Measurements from ENCODE around the gene ZNF335.
"Not testable (repeated sequence)": the region's sequence is repeated elsewhere in the genome, so short reads cannot be mapped to it uniquely, and the experiment has no call there.

ZNF335 gene

DNA sequence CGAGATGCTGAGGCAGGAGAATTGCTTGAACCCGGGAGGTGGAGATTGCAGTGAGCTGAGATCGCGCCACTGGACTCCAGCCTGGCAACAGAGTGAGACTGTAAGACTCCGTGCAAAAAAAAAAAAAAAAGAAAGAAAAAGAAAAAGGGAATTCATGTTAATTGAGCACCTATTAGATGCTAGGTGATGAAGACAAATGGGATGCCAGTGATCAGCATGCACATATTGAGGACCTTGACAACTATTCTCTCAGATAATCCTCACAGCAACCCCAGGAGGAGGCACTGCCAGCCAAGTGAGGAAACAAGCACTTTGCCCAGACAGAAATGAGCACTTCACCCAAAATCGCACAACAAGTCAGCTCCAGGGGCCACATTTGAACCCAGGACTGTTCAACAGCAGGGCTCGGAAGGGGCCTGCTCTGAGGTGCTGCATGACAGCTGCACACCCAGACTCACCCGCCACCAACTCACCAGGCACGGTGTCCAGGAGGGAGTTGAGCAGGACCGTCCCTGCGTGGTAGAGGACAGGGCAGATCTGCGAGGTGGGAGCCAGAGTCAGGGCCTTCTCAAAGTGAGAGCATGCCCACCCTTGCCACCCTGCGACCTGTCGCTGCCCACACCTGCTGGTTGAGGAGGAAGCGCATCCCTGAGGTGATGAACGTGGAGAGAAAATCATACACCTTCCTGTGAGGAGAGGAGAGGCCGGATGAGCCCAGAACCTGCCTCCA is 64.6 kb downstream of the ZNF335 start:
- H3K4me1 ChIP-seq (ENCODE audit: insufficient read depth, poor library complexity, severe bottlenecking), result peaks cover 24% of the 10 kb centered on the region
- TF ChIP-seq, protein P1, sequence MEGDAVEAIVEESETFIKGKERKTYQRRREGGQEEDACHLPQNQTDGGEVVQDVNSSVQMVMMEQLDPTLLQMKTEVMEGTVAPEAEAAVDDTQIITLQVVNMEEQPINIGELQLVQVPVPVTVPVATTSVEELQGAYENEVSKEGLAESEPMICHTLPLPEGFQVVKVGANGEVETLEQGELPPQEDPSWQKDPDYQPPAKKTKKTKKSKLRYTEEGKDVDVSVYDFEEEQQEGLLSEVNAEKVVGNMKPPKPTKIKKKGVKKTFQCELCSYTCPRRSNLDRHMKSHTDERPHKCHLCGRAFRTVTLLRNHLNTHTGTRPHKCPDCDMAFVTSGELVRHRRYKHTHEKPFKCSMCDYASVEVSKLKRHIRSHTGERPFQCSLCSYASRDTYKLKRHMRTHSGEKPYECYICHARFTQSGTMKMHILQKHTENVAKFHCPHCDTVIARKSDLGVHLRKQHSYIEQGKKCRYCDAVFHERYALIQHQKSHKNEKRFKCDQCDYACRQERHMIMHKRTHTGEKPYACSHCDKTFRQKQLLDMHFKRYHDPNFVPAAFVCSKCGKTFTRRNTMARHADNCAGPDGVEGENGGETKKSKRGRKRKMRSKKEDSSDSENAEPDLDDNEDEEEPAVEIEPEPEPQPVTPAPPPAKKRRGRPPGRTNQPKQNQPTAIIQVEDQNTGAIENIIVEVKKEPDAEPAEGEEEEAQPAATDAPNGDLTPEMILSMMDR (IDR thresholded peaks at IDR 0.05; ENCODE audit: poor library complexity, severe bottlenecking), result no peak
- H3K27ac ChIP-seq (ENCODE audit: poor library complexity, severe bottlenecking), result no peak overlapping the region
- ATAC-seq (ENCODE audit: low read depth) (no peak), DNase-seq (ENCODE audit: low spot score) (no peak)
- H3K9me3 ChIP-seq (ENCODE audit: severe bottlenecking), result no peaks in the 10 kb centered on the region
- H3K27me3 ChIP-seq (ENCODE audit: insufficient read depth, poor library complexity, severe bottlenecking), result no peaks in the 10 kb centered on the region
- no peaks in the 10 kb centered on the region for H3K36me3 ChIP-seq (ENCODE audit: low read depth)
- no peak overlapping the region for H3K4me3 ChIP-seq (ENCODE audit: severe bottlenecking)

DNA sequence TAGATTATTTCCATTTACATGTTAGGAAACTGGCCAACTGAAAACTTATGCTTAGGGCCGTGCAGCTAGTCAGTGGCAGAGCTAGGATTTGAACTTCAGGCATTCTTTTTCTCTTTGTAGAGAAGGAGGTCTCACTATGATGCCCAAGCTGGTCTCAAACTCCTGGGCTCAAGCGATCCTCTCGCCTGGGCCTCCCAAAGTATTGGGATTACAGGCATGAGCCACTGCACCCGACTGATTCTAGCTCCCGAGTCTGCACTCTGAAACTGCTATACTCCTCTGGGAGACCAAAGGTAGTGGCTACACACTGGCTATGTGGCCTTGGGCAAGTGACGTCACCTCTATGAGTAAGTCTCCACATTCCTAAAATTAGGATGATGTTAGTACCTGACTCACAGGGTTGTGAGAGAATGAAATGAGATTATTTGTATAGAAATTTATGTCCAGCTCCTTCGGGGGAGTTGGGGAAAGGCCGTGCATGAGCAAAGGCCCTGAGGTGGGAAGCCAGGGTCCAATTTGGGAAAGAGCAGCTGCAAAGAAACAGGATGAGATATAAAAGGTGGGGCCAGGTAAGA is 66.4 kb downstream of the ZNF335 start:
- Histone ChIP-seq H3K4me1 (ENCODE audit: insufficient read depth, poor library complexity, severe bottlenecking) (peaks cover 10% of the 10 kb centered on the region), H3K27me3 (ENCODE audit: insufficient read depth, poor library complexity, severe bottlenecking) (no peaks in the 10 kb centered on the region), H3K27ac (ENCODE audit: poor library complexity, severe bottlenecking) (peak overlapping the region; percentile 8), H3K9me3 (ENCODE audit: severe bottlenecking) (no peaks in the 10 kb centered on the region), H3K4me3 (ENCODE audit: severe bottlenecking) (no peak overlapping the region), H3K36me3 (ENCODE audit: low read depth) (no peaks in the 10 kb centered on the region)
- peak; percentile 94 for ATAC-seq (ENCODE audit: low read depth)
- DNase-seq (ENCODE audit: low spot score), result peak; percentile 93
- TF ChIP-seq, protein P1 (IDR thresholded peaks at IDR 0.05; ENCODE audit: poor library complexity, severe bottlenecking), result no peak

DNA sequence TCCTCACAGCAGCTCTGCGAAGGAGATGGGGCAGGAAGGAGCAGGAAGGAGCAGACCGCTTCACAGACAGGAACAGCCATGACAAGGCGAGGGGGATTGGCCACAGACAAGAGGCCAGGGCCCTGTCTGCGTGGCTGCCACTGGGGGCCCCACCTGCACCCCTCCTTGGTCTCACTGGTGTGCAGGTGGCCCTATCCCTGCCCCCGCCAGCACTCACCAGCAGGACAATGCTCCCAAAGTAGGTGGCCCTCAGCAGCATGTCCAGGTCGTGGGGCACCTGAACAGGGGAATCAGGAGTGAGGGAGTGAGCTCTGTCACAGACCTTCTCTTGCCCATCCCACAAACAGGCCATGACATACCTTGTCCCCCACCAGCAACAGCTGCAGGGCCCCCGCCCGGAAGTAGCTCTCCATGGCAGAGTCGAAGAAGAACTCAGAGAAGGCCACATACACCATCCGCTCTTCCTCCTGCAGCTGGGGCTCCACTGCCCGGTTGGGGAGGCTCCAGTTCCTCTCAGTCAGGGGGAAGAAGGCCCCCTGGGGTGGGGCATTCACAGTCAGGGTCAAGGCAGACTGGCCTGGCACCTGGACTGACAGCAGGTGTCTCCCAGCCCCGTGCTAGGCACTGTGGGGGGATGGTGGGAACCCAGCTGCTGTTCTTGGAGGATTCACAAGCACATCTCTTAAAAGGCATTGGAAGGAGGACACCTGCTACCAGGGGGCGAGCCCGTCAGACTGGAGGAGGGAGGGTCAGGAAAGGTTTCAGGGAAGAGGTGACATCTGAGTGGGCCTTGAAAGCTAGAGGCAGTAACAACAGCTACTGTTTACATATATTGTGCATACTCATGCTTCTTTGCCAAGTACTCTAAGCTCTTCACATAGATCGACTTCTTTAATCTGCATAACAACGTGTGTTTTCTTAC is 67.2 kb downstream of the ZNF335 start:
- no peak overlapping the region for H3K27ac ChIP-seq (ENCODE audit: poor library complexity, severe bottlenecking)
- TF ChIP-seq, protein P1 (IDR thresholded peaks at IDR 0.05; ENCODE audit: poor library complexity, severe bottlenecking), result no peak
- H3K4me3 ChIP-seq (ENCODE audit: severe bottlenecking), result no peak overlapping the region

DNA sequence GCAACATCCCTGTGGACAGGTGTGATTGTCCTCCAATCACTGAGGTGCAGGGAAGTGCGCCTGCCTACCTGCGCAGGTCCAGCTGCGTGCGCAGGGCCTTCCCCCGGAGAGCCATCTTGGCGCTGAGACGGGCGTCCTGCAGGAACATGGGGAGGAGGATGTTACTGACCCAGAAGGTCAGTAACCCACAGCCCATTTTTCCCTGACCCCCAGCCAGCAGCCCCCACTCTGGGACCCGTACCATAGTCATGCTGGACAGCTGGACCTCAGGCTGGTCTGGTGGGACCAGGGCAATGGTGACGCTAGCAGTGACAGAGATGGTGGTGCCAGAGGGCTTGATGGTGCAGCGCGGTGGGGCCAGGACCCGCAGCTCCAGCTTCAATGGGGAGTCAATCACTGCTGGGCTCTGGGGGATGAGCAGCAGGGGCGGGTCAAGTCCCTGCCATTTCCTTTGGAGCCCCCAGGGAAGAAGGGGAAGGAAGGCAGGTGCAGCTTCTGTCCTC is 69.8 kb downstream of the ZNF335 start:
- Histone ChIP-seq H3K36me3 (ENCODE audit: low read depth) (peaks cover 8% of the 10 kb centered on the region), H3K27ac (ENCODE audit: poor library complexity, severe bottlenecking) (no peak overlapping the region), H3K9me3 (ENCODE audit: severe bottlenecking) (no peaks in the 10 kb centered on the region), H3K4me3 (ENCODE audit: severe bottlenecking) (no peak overlapping the region), H3K4me1 (ENCODE audit: insufficient read depth, poor library complexity, severe bottlenecking) (peaks cover 10% of the 10 kb centered on the region), H3K27me3 (ENCODE audit: insufficient read depth, poor library complexity, severe bottlenecking) (no peaks in the 10 kb centered on the region)
- DNase-seq (ENCODE audit: low spot score) (no peak), ATAC-seq (ENCODE audit: low read depth) (no peak)
- TF ChIP-seq, protein P1 (IDR thresholded peaks at IDR 0.05; ENCODE audit: poor library complexity, severe bottlenecking), result no peak

More for the DNA sequence above, 67.2 kb downstream of the ZNF335 start:
- H3K36me3 ChIP-seq (ENCODE audit: low read depth), result no peaks in the 10 kb centered on the region
- ATAC-seq (ENCODE audit: low read depth), result peak; percentile 1; the same call in 2 of the 3 replicates
- no peak for DNase-seq (ENCODE audit: low spot score)
- H3K4me1 ChIP-seq (ENCODE audit: insufficient read depth, poor library complexity, severe bottlenecking), result peaks cover 10% of the 10 kb centered on the region
- no peaks in the 10 kb centered on the region for H3K27me3 ChIP-seq (ENCODE audit: insufficient read depth, poor library complexity, severe bottlenecking)
- no peaks in the 10 kb centered on the region for H3K9me3 ChIP-seq (ENCODE audit: severe bottlenecking)

DNA sequence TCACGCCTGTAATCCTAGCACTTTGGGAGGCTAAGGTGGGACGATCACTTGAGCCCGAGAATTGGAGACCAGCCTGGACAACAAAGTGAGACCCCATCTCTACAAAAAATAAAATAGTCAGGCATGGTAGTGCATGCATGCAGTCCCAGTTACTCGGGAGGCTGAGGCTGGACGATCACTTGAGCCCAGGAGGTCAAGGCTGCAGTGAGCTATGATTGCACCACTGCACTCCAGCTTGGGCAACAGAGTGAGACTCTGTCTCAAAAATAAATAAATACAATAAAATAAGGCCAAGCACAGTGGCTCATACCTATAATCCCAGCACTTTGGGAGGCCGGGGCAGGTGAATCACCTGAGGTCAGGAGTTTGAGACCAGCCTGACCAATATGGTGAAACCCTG is 70.7 kb downstream of the ZNF335 start:
- not testable (repeated sequence) for H3K27ac ChIP-seq (ENCODE audit: poor library complexity, severe bottlenecking); ATAC-seq (ENCODE audit: low read depth); H3K27me3 ChIP-seq (ENCODE audit: insufficient read depth, poor library complexity, severe bottlenecking); DNase-seq (ENCODE audit: low spot score); H3K9me3 ChIP-seq (ENCODE audit: severe bottlenecking); H3K4me3 ChIP-seq (ENCODE audit: severe bottlenecking)
- peaks cover 10% of the 10 kb centered on the region for H3K4me1 ChIP-seq (ENCODE audit: insufficient read depth, poor library complexity, severe bottlenecking)
- H3K36me3 ChIP-seq (ENCODE audit: low read depth), result peaks cover 15% of the 10 kb centered on the region

Measured in RWPE2 (cell line).